ENCODE results near the gene EEIG1. TPM values are rescaled to one million over a fixed set of nuclear protein-coding genes. Genes with fewer than 3 reads are reported as not detected.

EEIG1 gene
- total and polyA plus RNA-seq, 9 of the 15 experiments (the other 6 are each of a cell fraction or from before 2014, with no cell fraction given), result 0.17 to 16.7 (median 3.6) TPM

DNA sequence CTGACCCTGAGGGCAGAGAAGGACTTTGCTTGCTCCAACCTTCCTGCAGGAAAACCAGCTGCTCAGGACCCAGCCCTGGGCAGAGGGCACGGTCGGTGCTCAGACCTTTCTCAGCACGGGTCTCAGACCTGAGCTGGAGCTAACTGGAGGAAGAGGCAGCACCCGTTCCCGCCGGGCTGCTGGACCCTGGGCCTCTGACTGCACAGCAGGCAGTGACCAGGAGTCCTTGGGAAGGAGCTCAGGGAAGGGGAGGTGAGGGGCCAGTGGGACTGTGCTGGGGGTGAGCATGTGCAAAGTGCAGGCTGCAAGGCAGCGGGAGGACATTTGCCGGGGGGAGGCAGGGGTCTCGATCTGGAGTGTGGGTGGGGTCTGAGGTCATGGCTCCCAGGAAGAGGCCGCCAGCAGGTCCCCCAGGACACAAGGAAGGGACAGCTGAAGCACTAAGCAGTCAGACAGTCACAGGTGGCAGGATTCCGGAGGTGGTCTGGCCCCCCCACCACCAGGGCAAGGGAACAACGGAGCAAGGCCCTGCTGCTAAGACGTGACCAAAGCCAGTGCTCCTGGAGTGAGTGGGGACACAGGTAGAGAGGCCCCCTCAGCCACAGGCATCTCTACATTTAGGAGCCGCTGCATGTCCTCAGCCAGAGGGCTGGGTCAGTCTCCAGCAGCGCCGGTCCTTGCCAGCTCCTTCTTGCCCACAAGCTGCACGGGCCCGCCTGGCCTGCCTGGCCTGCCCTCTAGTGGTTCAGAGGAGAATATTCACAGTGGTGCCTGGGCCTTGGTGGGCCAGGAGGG lies 38.4 kb downstream of the EEIG1 start:
- H3K4me3 ChIP-seq, result no peak overlapping the region
- intact Hi-C loops (cut with micrococcal nuclease) (loop anchor here (1.0 kb wide), 2 partner anchors 93 to 175 kb away; no protein-coding TSS in a partner anchor), in situ Hi-C loops (cut with MboI) (no loop called here)
- H3K9ac ChIP-seq (ENCODE audit: insufficient read depth in 1 of 2, low read depth in 2 of 2, low read length in 2 of 2), result peak overlapping the region in 1 of 2 experiments; percentile 85; a peak in 3 of 4 replicates
- 0 out of 2 replicates have a peak, but pooled peaks cover 6% of the 10 kb centered on the region for H4K20me1 ChIP-seq (replicated peaks; ENCODE audit: control insufficient read depth, insufficient read depth, low read length)
- peak; percentile 32 for FAIRE-seq
- no peak overlapping the region for H3K27ac ChIP-seq (ENCODE audit: extremely low read depth, low read depth, low read length)
- H3K9me3 ChIP-seq (replicated peaks; ENCODE audit: control insufficient read depth, insufficient read depth, low read depth, low read length), result no peaks in the 10 kb centered on the region
- H3K79me2 ChIP-seq (ENCODE audit: control insufficient read depth, insufficient read depth, low read length), result peaks cover 7% of the 10 kb centered on the region
- H3K36me3 ChIP-seq (ENCODE audit: control insufficient read depth, insufficient read depth, low read length), result peaks cover 26% of the 10 kb centered on the region; the same call in 2 of the 3 replicates
- peaks cover 6% of the 10 kb centered on the region for H3K9me1 ChIP-seq (ENCODE audit: control insufficient read depth, insufficient read depth, low read length)
- BruUV-seq (replicated peaks), result no TSS peak
- 0 out of 2 replicates have a peak overlapping the region, but pooled peaks have one; percentile 30 for H2AFZ ChIP-seq (ENCODE audit: low read depth, low read length)
- peak; percentile 68 for ATAC-seq
- H3K4me2 ChIP-seq (ENCODE audit: insufficient read depth, low read length), result no peak overlapping the region
- H3K27me3 ChIP-seq (ENCODE audit: control insufficient read depth in 2 of 2, insufficient read depth in 2 of 2, low read length in 2 of 2), result no peaks in the 10 kb centered on the region
- POLR2A ChIA-PET, result interaction anchor here (0.6 to 2.1 kb wide), 6 partner anchors 10 to 195 kb away, joined by 3 to 10 read pairs (median 4); partner anchors contain the start of gene NAIF1
- DNase-seq (ENCODE audit: extremely low read depth in 1 of 4, low spot score in 3 of 4), result peak; percentile 67 to 78 (median 68)
- CTCF ChIA-PET (ENCODE audit: low intra/inter-chr PET ratio), result interaction anchor here (0.6 to 3.9 kb wide), 3 partner anchors 93 to 180 kb away, joined by 3 to 57 read pairs (median 36); no protein-coding TSS in a partner anchor
- WGBS (ENCODE audit: insufficient coverage, low coverage, missing lambda C conversion rate), result 57% methylated on average over 14 of the region's 18 CpGs
- H3K4me1 ChIP-seq (replicated peaks in 1 of 2; ENCODE audit: control insufficient read depth in 2 of 2, insufficient read depth in 2 of 2, low read length in 2 of 2), result peaks cover 46 to 74% of the 10 kb centered on the region in 2 experiments
- no peak for TF ChIP-seq SNAPC5 (CRISPR knock-in tag; IDR thresholded peaks at IDR 0.05)
- TF ChIP-seq SPI1 (IDR thresholded peaks at IDR 0.05; ENCODE audit: borderline replicate concordance, low read depth, low read length), result no peak
- TF ChIP-seq EGR1 (conservative IDR thresholded peaks at IDR 0.05), result 0 out of 2 replicates have a peak, but pooled peaks have one; percentile 24
- no peak for TF ChIP-seq ZNF75A (CRISPR knock-in tag; IDR thresholded peaks at IDR 0.05)
- TF ChIP-seq XRCC5 (IDR thresholded peaks at IDR 0.05; ENCODE audit: low read depth, low read length), result 0 out of 2 replicates have a peak, but pooled peaks have one; percentile 67
- 0 out of 2 replicates have a peak, but pooled peaks have one; percentile 19 for TF ChIP-seq NR3C1 (CRISPR knock-in tag; IDR thresholded peaks at IDR 0.05)
- peak; percentile 68 for TF ChIP-seq SMC3 (conservative IDR thresholded peaks at IDR 0.05; ENCODE audit: insufficient read depth, low read depth, low read length)
- TF ChIP-seq HDAC1 (IDR thresholded peaks at IDR 0.05), result peak in 1 of 2 experiments; percentile 26; a peak in 1 of 4 replicates
- no peak for TF ChIP-seq CEBPB (tag; IDR thresholded peaks at IDR 0.05)
- TF ChIP-seq MAFG (tag; conservative IDR thresholded peaks at IDR 0.05), result no peak
- no peak for TF ChIP-seq FOXM1 (IDR thresholded peaks at IDR 0.05; ENCODE audit: low read depth)
- TF ChIP-seq FOXM1 (CRISPR knock-in tag; IDR thresholded peaks at IDR 0.05; ENCODE audit: low read depth), result no peak
- TF ChIP-seq ETS1 (conservative IDR thresholded peaks at IDR 0.05; ENCODE audit: control insufficient read depth, low read depth, low read length), result 0 out of 2 replicates have a peak, but pooled peaks have one; percentile 1
- TF ChIP-seq MYNN (IDR thresholded peaks at IDR 0.05), result 0 out of 2 replicates have a peak, but pooled peaks have one; percentile 60
- TF ChIP-seq MYNN (CRISPR knock-in tag; IDR thresholded peaks at IDR 0.05), result no peak
- no peak for TF ChIP-seq ZBTB43 (CRISPR knock-in tag; IDR thresholded peaks at IDR 0.05)
- 0 out of 2 replicates have a peak, but pooled peaks have one; percentile 37 for TF ChIP-seq MTA1 (IDR thresholded peaks at IDR 0.05; ENCODE audit: borderline replicate concordance)
- TF ChIP-seq MAZ (CRISPR knock-in tag; conservative IDR thresholded peaks at IDR 0.05 in 1 of 2, IDR thresholded peaks at IDR 0.05 in 1 of 2), result peak in 1 of 2 experiments; percentile 58; a peak in 1 of 4 replicates

Measured in K562 (cell line).